ENCODE measurements around the gene UFSP1. TPM values are rescaled to one million over a fixed set of nuclear protein-coding genes. Genes with fewer than 3 reads are reported as not detected.

UFSP1 gene
- total and polyA plus RNA-seq, 2 of the 13 experiments (the other 11 are each of a cell fraction or from before 2014, with no cell fraction given), result 0.65 to 3.3 TPM

DNA sequence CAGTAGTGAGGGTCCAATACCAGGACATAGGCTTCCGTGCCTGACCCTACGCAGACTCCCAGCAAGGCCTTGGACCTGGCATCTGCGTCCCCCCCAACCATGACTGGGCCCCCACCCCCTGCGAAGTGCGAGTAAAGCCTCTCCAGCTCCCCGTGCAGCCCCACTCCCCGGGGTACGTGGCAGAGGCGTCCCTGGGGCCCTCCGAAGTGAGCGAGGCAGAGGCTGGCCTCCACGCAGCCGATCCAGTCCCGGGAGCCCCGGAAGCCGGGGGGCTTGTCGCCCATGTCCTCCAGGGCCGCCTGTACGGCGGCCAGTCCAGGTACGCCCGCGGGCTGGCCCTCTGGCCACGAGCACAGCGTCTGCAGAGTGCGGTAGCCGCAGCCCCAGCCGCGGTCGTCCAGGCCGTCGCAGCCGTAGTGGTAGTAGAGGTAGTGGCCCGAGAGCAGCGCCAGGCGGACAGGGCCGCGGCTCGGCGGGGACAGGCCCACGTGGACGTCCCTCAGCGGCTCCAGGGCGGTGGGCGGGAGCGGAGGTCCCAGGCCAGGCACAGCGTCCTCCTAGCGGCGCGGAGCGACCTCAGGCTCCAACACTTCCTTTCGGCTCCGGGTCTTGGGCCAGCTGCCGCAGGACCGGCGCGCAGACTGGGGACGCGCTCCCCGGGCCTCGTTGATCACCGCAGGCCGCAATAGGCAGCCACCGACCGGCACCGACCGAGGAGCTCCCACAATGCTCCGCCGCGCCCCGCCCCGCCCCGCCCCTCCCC, at the start of gene UFSP1 (continued):
- TF ChIP-seq, protein P1, sequence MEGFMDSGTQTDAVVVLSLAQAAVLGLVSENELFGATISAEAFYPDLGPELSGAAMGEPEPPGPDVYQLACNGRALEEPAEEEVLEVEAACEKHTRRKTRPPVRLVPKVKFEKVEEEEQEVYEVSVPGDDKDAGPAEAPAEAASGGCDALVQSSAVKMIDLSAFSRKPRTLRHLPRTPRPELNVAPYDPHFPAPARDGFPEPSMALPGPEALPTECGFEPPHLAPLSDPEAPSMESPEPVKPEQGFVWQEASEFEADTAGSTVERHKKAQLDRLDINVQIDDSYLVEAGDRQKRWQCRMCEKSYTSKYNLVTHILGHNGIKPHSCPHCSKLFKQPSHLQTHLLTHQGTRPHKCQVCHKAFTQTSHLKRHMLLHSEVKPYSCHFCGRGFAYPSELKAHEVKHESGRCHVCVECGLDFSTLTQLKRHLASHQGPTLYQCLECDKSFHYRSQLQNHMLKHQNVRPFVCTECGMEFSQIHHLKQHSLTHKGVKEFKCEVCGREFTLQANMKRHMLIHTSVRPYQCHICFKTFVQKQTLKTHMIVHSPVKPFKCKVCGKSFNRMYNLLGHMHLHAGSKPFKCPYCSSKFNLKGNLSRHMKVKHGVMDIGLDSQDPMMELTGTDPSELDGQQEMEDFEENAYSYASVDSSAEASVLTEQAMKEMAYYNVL (CRISPR knock-in tag; IDR thresholded peaks at IDR 0.05; ENCODE audit: borderline replicate concordance), result peak; percentile 60; the same call in 1 of the 2 replicates
- TF ChIP-seq ZNF343 (CRISPR knock-in tag; IDR thresholded peaks at IDR 0.05), result no peak
- no peak for TF ChIP-seq TCF7 (IDR thresholded peaks at IDR 0.05; ENCODE audit: low read depth)
- peak; percentile 61; the same call in 1 of the 2 replicates for TF ChIP-seq ZNF30 (CRISPR knock-in tag; IDR thresholded peaks at IDR 0.05)
- TF ChIP-seq, protein P2, sequence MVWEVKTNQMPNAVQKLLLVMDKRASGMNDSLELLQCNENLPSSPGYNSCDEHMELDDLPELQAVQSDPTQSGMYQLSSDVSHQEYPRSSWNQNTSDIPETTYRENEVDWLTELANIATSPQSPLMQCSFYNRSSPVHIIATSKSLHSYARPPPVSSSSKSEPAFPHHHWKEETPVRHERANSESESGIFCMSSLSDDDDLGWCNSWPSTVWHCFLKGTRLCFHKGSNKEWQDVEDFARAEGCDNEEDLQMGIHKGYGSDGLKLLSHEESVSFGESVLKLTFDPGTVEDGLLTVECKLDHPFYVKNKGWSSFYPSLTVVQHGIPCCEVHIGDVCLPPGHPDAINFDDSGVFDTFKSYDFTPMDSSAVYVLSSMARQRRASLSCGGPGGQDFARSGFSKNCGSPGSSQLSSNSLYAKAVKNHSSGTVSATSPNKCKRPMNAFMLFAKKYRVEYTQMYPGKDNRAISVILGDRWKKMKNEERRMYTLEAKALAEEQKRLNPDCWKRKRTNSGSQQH (CRISPR knock-in tag; IDR thresholded peaks at IDR 0.05; ENCODE audit: low read depth), result no peak
- TF ChIP-seq, protein P3, sequence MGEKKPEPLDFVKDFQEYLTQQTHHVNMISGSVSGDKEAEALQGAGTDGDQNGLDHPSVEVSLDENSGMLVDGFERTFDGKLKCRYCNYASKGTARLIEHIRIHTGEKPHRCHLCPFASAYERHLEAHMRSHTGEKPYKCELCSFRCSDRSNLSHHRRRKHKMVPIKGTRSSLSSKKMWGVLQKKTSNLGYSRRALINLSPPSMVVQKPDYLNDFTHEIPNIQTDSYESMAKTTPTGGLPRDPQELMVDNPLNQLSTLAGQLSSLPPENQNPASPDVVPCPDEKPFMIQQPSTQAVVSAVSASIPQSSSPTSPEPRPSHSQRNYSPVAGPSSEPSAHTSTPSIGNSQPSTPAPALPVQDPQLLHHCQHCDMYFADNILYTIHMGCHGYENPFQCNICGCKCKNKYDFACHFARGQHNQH (CRISPR knock-in tag; IDR thresholded peaks at IDR 0.05), result peak; percentile 17; the same call in 1 of the 2 replicates
- TF ChIP-seq, protein P4, sequence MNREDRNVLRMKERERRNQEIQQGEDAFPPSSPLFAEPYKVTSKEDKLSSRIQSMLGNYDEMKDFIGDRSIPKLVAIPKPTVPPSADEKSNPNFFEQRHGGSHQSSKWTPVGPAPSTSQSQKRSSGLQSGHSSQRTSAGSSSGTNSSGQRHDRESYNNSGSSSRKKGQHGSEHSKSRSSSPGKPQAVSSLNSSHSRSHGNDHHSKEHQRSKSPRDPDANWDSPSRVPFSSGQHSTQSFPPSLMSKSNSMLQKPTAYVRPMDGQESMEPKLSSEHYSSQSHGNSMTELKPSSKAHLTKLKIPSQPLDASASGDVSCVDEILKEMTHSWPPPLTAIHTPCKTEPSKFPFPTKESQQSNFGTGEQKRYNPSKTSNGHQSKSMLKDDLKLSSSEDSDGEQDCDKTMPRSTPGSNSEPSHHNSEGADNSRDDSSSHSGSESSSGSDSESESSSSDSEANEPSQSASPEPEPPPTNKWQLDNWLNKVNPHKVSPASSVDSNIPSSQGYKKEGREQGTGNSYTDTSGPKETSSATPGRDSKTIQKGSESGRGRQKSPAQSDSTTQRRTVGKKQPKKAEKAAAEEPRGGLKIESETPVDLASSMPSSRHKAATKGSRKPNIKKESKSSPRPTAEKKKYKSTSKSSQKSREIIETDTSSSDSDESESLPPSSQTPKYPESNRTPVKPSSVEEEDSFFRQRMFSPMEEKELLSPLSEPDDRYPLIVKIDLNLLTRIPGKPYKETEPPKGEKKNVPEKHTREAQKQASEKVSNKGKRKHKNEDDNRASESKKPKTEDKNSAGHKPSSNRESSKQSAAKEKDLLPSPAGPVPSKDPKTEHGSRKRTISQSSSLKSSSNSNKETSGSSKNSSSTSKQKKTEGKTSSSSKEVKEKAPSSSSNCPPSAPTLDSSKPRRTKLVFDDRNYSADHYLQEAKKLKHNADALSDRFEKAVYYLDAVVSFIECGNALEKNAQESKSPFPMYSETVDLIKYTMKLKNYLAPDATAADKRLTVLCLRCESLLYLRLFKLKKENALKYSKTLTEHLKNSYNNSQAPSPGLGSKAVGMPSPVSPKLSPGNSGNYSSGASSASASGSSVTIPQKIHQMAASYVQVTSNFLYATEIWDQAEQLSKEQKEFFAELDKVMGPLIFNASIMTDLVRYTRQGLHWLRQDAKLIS (CRISPR knock-in tag; IDR thresholded peaks at IDR 0.05), result 0 out of 2 replicates have a peak, but pooled peaks have one; percentile 18
- TF ChIP-seq, protein P5, sequence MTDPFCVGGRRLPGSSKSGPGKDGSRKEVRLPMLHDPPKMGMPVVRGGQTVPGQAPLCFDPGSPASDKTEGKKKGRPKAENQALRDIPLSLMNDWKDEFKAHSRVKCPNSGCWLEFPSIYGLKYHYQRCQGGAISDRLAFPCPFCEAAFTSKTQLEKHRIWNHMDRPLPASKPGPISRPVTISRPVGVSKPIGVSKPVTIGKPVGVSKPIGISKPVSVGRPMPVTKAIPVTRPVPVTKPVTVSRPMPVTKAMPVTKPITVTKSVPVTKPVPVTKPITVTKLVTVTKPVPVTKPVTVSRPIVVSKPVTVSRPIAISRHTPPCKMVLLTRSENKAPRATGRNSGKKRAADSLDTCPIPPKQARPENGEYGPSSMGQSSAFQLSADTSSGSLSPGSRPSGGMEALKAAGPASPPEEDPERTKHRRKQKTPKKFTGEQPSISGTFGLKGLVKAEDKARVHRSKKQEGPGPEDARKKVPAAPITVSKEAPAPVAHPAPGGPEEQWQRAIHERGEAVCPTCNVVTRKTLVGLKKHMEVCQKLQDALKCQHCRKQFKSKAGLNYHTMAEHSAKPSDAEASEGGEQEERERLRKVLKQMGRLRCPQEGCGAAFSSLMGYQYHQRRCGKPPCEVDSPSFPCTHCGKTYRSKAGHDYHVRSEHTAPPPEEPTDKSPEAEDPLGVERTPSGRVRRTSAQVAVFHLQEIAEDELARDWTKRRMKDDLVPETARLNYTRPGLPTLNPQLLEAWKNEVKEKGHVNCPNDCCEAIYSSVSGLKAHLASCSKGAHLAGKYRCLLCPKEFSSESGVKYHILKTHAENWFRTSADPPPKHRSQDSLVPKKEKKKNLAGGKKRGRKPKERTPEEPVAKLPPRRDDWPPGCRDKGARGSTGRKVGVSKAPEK (CRISPR knock-in tag; IDR thresholded peaks at IDR 0.05; ENCODE audit: borderline replicate concordance), result no peak
- peak; percentile 45; the same call in 1 of the 2 replicates for TF ChIP-seq ZFP91 (CRISPR knock-in tag; IDR thresholded peaks at IDR 0.05; ENCODE audit: borderline replicate concordance)
- peak; percentile 72; the same call in 1 of the 2 replicates for TF ChIP-seq XBP1 (CRISPR knock-in tag; IDR thresholded peaks at IDR 0.05)
- no peak for TF ChIP-seq KMT2B (CRISPR knock-in tag; IDR thresholded peaks at IDR 0.05)
- TF ChIP-seq MAZ (IDR thresholded peaks at IDR 0.05; ENCODE audit: borderline replicate concordance, low read depth, low read length), result no peak
- peak; percentile 94 for TF ChIP-seq MAZ (CRISPR knock-in tag; IDR thresholded peaks at IDR 0.05; ENCODE audit: low read depth)
- TF ChIP-seq MATR3 (CRISPR knock-in tag; IDR thresholded peaks at IDR 0.05), result no peak

Measured in HepG2 (cell line).